ENCODE data around the gene BTRC.
"Not testable (repeated sequence)": the region's sequence is repeated elsewhere in the genome, so short reads cannot be mapped to it uniquely, and the experiment has no call there.

The BTRC gene

DNA sequence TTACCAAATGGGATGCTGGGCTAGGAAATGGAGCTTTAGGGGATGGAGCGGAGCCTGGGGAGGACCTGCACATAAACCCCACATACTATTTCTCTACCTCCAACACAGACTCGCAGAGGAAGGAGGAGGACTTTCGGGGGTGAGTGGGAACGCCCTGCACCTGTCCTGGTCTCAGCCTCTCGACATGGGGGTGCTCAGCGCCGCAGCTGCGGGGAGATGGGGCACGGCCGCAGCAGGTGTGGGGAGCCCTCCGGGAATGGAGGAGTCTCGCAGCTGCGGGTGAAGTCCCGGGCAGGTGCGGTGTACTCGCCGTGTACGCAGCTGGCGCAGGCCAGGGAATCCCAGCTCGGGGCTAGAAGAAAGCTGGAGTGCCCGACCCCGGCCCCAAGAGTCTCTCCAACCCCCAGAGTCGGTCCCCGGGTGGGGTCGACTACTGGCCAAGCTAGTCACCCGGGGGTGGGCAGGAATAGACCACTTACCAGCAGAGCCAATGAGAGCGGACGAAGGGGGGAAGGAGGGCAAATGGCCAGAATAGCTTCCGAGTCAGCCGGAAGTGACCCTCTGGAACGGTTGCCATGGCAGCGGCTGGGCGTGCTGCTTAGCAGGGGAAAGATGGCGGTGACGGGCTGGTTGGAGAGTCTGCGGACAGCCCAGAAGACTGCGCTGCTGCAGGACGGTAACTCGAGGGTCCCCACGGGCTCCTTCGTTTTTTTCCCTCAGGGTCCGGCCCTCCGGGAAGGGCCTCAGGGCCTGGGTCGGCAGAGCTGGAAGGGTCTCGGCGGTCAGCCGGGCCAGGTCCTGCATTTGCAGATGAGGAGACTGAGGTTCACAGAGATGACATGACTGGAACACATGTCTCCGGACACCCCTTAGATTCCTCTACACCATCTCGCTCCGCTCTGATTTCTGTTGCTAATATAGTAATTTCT lies 234.0 kb downstream of the BTRC start, which contains the start of the genes DPCD and POLL:
DPCD (plus strand) TSS at position 597 of the 929 bp plus-strand sequence; CDS start at position 613, 16 bp downstream.
POLL (minus strand) TSS at position 533 of the 929 bp plus-strand sequence. CDS start 897 bp downstream, outside the sequence.
- peak; percentile 84 for DNase-seq (ENCODE audit: low read depth)

DNA sequence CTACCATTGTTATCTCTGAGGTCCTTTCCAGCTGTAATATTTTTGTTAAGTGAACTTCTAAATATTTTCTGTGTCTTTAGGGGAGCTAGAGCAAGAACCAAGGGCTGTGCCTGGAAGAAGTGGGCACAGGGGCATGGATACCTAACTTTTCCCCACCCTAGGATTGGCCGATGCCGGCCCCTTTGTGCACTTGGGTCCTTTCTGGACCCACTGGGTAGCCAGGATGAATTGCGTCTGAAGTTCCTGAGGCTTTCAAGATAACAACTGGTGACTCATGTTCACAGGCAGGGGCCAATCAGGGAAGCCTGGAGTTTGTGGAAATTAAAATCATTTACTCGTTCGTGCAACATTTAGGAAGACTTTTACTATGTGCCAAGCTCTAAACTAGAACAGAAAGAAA lies 234.9 kb downstream of the BTRC start:
- no peak for DNase-seq (ENCODE audit: low read depth)

DNA sequence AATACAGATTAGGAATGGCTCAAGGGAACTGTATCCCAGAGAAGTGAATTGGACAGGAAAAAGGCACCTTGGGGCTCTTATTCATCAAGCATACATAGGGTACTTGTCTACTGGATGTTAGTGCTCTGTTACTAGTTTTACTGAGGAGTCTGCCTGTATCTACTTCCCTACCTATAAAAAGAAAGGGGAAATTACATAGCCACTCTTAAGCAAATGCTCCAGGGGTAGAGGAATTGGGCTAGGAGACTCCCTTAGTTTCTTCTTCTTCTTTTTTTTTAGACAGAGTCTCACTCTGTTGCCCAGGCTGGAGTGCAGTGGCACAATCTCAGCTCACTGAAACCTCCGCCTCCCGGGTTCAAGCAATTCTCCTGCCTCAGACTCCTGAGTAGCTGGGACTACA lies 239.4 kb downstream of the BTRC start:
- not testable (repeated sequence) for DNase-seq (ENCODE audit: low read depth)

DNA sequence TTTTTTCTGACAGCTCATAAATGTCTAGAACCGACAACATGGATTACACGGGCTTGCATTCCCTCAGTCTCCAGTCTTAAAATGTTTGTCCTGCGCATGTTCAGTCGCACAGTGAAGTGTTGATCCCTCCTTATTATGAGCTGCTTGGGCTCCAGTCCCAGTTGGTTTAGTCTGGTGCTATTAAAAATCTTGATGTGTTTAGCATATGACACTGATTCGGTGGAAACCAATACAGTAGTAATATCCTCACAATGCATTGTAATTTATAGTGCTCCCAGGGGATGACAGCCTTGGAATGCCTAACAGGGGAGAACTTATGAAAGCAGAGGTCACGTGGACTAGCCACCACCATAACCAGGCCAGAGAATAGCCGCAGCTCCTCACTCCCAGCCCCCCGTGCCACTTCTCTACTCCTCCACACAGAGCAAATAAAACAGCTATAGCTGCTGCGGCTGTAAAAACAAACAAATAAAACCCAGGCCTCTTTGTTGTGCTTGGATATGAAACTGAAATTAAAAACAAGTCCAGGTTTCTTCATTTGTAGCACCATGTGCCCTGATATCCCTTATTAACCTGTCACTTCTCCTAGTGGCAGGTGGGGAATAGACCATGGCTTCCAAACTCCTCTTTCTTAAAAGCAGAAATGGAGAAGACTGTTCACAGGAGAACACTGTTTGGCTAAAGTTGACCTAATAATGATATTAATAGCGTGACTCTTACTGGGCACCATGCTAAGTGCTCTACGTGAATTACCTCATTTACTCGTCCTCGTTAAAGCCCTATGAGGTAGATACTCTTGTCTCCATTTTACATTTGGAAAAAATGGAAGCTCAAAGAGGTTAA lies 241.8 kb downstream of the BTRC start:
- no peak for DNase-seq (ENCODE audit: low read depth)

DNA sequence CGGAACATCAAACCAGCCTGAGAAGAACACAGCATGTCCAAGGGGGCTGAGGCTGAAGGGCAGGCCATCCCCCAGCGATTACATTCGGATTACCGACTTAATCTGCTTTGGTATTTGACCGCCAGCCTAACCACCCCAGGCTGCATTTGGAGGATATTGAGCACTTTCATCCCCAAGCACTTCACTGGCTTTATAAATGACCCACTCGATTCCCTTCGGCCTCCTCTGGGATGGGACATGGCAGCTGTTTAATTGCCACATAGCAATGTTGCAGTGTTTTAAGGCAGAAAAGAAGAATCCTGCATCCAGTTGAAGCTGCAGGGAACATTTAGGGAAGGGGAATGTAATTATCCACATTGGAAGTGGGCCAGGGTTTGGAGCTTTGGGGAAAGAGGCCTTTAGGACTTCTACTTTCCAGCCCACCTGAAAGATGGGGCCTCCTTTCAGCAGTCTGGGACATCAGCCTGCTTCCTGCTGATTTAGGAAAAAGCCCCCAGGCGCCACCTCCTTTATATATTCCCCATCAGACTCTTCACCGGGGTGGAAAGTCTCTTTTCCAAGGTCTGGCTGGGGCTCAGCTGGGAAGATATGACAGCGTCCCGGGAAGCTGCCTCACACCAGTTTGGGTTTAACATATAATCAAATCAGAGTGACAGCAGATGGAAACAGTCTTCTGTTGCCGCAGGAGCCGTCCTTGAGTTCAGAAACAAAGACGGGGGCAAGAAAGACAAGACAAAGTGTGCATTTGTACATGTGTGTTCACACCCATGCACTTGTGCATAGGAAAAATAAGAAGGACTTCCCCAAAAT lies 243.3 kb downstream of the BTRC start:
- no peak for DNase-seq (ENCODE audit: low read depth)

DNA sequence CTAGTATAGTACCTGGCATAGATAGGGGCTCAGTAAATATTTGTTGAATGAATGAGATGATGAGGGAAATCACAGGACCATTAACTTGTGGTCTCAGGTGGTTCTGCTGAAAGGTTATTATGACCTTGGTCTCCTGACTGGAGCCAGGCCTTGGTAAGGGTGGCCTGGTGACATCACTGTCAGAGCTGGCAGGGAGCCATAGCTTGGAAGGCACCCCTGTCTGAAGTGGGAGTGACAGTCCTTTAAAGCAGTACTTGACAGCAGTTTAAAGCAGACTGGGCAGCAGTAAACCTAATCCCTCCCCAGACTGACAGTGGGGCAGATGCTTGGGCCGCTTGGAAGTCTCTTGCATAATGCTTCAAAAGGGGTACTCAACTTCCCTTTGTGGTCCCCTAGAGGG lies 247.6 kb downstream of the BTRC start:
- no peak for DNase-seq (ENCODE audit: low read depth)

DNA sequence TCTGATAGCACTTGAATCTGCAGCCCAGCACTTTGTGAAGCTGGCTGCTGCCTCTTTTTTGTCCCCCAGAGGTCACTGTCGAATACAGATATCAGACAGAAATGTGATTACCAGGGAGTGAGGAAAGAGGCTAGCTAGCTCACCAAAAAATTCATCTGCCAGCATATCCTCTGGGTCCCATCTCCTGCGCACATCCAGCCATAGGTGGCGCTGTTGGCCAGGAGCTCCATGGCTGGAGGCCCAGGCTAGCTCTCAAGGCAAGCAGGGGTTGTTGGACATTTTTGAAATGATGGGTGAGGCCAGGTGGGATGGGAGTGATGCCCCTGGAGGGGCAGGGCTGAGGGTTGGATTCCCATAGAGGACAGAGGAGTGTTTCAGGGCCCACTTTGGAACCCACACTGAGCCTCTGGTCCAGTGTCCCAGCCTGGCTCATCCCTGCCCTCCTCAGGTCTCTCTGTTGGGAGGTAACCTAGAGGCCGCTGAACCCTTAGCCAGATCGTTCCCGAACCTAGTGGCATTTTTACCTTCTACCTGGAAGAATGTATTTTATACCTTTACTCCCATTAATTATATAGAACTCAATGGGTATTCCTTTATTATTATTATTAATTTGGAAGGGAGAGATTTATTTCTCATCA lies 248.9 kb downstream of the BTRC start:
- DNase-seq (ENCODE audit: low read depth), result peak; percentile 16
